DOHH2 (cell line): ENCODE measurements around the gene CCDC106.
A peak's percentile ranks its signal among the peaks of the same experiment; 100 is the strongest.

ENCODE experiments used
- H3F3A ChIP-seq: fragments of 200-600 bp; sonication (generic), shearing (Covaris generic); 2 replicates; pipeline ENCODE4 v1.6.0; 2016; ENCODE audit warnings: antibody characterized with exemption, mild to moderate bottlenecking; ENCODE audit not compliant: control insufficient read depth, insufficient read depth
- H3K27ac ChIP-seq: fragments of 200-600 bp; sonication (generic); 2 replicates; pipeline ENCODE4 v1.5.1; 2014; ENCODE audit warnings: low read depth, mild to moderate bottlenecking, low read length, moderate library complexity
- H3K27me3 ChIP-seq: fragments of 200-600 bp; sonication (generic); 2 replicates; pipeline ENCODE4 v1.6.1; 2014; ENCODE audit warnings: mild to moderate bottlenecking, low read length, mixed read lengths; ENCODE audit not compliant: control insufficient read depth
- H3K36me3 ChIP-seq: fragments of 200-600 bp; sonication (generic); 2 replicates; pipeline ENCODE4 v1.6.1; 2014; ENCODE audit warnings: mild to moderate bottlenecking, low read length, moderate library complexity, mixed read lengths; ENCODE audit not compliant: control insufficient read depth
- H3K4me1 ChIP-seq: fragments of 200-600 bp; sonication (generic); 2 replicates; pipeline ENCODE4 v1.6.1; 2014; ENCODE audit warnings: mild to moderate bottlenecking, low read length, mixed read lengths; ENCODE audit not compliant: control insufficient read depth
- H3K4me2 ChIP-seq: fragments of 200-600 bp; sonication (generic); 2 replicates; pipeline ENCODE4 v1.6.0; 2014; ENCODE audit warnings: mild to moderate bottlenecking, low read length, moderate library complexity
- H3K4me3 ChIP-seq: fragments of 200-600 bp; sonication (generic); 2 replicates; pipeline ENCODE4 v1.5.1; 2014; ENCODE audit warnings: mild to moderate bottlenecking, low read length, mixed read lengths
- H3K79me2 ChIP-seq: fragments of 200-600 bp; sonication (generic); 2 replicates; pipeline ENCODE4 v1.6.1; 2014; ENCODE audit warnings: mild to moderate bottlenecking, low read length, mixed read lengths; ENCODE audit not compliant: control insufficient read depth
- H3K9me2 ChIP-seq: fragments of 200-600 bp; sonication (generic); replicated peaks from 2 replicates; pipeline ENCODE4 v1.6.1; 2014; ENCODE audit warnings: mild to moderate bottlenecking, low read length, mixed read lengths; ENCODE audit not compliant: control insufficient read depth
- H3K9me3 ChIP-seq: fragments of 200-600 bp; sonication (generic); 2 replicates; pipeline ENCODE4 v1.6.1; 2014; ENCODE audit warnings: antibody characterized with exemption, low read length, mixed read lengths; ENCODE audit not compliant: control insufficient read depth, insufficient read depth
- H4K20me1 ChIP-seq: fragments of 200-600 bp; sonication (generic); 2 replicates; pipeline ENCODE4 v1.6.0; 2014; ENCODE audit warnings: low read depth, mild to moderate bottlenecking, antibody characterized with exemption, low read length, moderate library complexity; ENCODE audit not compliant: control insufficient read depth, insufficient read depth
- CTCF ChIP-seq: fragments of 200-600 bp; sonication (generic); IDR thresholded peaks from one replicate; pipeline ENCODE4 v1.5.1; 2014; ENCODE audit warnings: antibody characterized with exemption, mild to moderate bottlenecking, low read depth, low read length; ENCODE audit not compliant: poor library complexity, severe bottlenecking
- EZH2phosphoT487 ChIP-seq: fragments of 200-600 bp; sonication (generic); IDR thresholded peaks from 2 replicates; pipeline ENCODE4 v1.6.1; 2017; ENCODE audit warnings: borderline replicate concordance, mild to moderate bottlenecking, antibody characterized with exemption, low read length, moderate library complexity, mixed read lengths

The CCDC106 gene

GRCh38 chr19:55644191-55644833 lies 3.7 kb upstream of the CCDC106 start:
- Histone ChIP-seq H3K27me3 (no peaks in the 10 kb centered on the region), H3K27ac (peak overlapping the region; percentile 99), H3K9me2 (no peaks in the 10 kb centered on the region), H4K20me1 (no peaks in the 10 kb centered on the region), H3K4me2 (peak overlapping the region; percentile 87), H3F3A (peaks cover 44% of the 10 kb centered on the region), H3K9me3 (no peaks in the 10 kb centered on the region), H3K4me1 (peaks cover 63% of the 10 kb centered on the region), H3K4me3 (peak overlapping the region; percentile 95), H3K79me2 (peaks cover 83% of the 10 kb centered on the region), H3K36me3 (peaks cover 63% of the 10 kb centered on the region)
- TF ChIP-seq CTCF (no peak), EZH2phosphoT487 (no peak)

- Histone ChIP-seq H3K79me2 (peaks cover 83% of the 10 kb centered on the region), H3K9me2 (no peaks in the 10 kb centered on the region), H3K4me3 (peak overlapping the region; percentile 95), H3K36me3 (peaks cover 66% of the 10 kb centered on the region), H3K9me3 (no peaks in the 10 kb centered on the region), H4K20me1 (no peaks in the 10 kb centered on the region), H3K4me2 (peak overlapping the region; percentile 87), H3K4me1 (peaks cover 63% of the 10 kb centered on the region), H3K27me3 (no peaks in the 10 kb centered on the region), H3K27ac (peak overlapping the region; percentile 99), H3F3A (peaks cover 38% of the 10 kb centered on the region)
- TF ChIP-seq EZH2phosphoT487 (no peak), CTCF (no peak)
Observed at GRCh38 chr19:55644842-55645511, 3.0 kb upstream of the CCDC106 start.

GRCh38 chr19:55645512-55645881 lies 2.5 kb upstream of the CCDC106 start:
- peaks cover 34% of the 10 kb centered on the region for H3F3A ChIP-seq
- H3K9me3 ChIP-seq: no peaks in the 10 kb centered on the region
- H3K9me2 ChIP-seq: no peaks in the 10 kb centered on the region
- H3K36me3 ChIP-seq: peaks cover 71% of the 10 kb centered on the region
- no peaks in the 10 kb centered on the region for H3K27me3 ChIP-seq
- peaks cover 89% of the 10 kb centered on the region for H3K79me2 ChIP-seq
- H3K4me2 ChIP-seq: peak overlapping the region; percentile 87
- H4K20me1 ChIP-seq: no peaks in the 10 kb centered on the region
- TF ChIP-seq CTCF: no peak
- TF ChIP-seq EZH2phosphoT487: no peak
- H3K4me1 ChIP-seq: peaks cover 60% of the 10 kb centered on the region
- peak overlapping the region; percentile 99 for H3K27ac ChIP-seq
- peak overlapping the region; percentile 95 for H3K4me3 ChIP-seq
